Neural progenitor cell (in vitro differentiated cells): Measurements from ENCODE around the gene ACTBL2.
"Not testable (repeated sequence)": the region's sequence is repeated elsewhere in the genome, so short reads cannot be mapped to it uniquely, and the experiment has no call there.

Source experiments
- CTCF ChIP-seq: fragments of 200-600 bp; sonication (generic); IDR thresholded peaks from 2 replicates; pipeline ENCODE4 v1.5.1; 2017; ENCODE audit warnings: antibody characterized with exemption, mild to moderate bottlenecking
- EZH2 ChIP-seq: fragments of 200-600 bp; sonication (generic); IDR thresholded peaks from 2 replicates; pipeline ENCODE4 v1.6.1; 2017; ENCODE audit warnings: antibody characterized with exemption, mild to moderate bottlenecking, moderate library complexity
- EZH2phosphoT487 ChIP-seq: fragments of 200-600 bp; sonication (generic); IDR thresholded peaks from 2 replicates; pipeline ENCODE4 v1.6.1; 2017; ENCODE audit warnings: antibody characterized with exemption

GRCh38 chr5:57518415-57518814 lies 35.8 kb upstream of the ACTBL2 start:
- not testable (repeated sequence) for TF ChIP-seq CTCF, EZH2, EZH2phosphoT487
